HG03469 (cell line): Measurements from ENCODE around the gene SDF2.
A peak's percentile ranks its signal among the peaks of the same experiment; 100 is the strongest.
"Not testable (repeated sequence)": the region's sequence is repeated elsewhere in the genome, so short reads cannot be mapped to it uniquely, and the experiment has no call there.

ENCODE experiments used
- ATAC-seq: cut with Tn5 transposase; IDR thresholded peaks from one replicate; pipeline ENCODE4 v1.9.1; 2021; ENCODE audit warnings: mild to moderate bottlenecking, moderate library complexity, moderate number of reproducible peaks; ENCODE audit not compliant: unreplicated experiment

Gene SDF2

DNA sequence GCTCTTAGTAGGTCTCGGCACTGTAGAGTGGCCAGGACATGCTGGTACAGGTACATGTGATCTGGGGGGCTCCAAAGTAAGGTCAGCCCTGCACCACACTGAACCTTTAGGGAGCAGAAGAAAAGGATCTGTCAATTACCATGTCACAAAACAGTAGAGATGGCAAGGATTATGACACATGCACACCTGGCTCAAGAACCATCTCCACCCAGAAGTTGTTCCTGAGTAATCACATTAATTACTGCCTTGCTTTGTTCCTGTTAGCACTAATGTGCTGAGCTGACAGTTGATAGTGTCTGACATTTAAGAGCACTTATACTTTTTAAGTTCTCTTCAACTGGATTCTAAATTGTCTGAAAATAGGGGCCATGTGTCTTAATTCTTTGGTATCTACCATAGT is 26.2 kb downstream of the SDF2 start:
- no peak for ATAC-seq

DNA sequence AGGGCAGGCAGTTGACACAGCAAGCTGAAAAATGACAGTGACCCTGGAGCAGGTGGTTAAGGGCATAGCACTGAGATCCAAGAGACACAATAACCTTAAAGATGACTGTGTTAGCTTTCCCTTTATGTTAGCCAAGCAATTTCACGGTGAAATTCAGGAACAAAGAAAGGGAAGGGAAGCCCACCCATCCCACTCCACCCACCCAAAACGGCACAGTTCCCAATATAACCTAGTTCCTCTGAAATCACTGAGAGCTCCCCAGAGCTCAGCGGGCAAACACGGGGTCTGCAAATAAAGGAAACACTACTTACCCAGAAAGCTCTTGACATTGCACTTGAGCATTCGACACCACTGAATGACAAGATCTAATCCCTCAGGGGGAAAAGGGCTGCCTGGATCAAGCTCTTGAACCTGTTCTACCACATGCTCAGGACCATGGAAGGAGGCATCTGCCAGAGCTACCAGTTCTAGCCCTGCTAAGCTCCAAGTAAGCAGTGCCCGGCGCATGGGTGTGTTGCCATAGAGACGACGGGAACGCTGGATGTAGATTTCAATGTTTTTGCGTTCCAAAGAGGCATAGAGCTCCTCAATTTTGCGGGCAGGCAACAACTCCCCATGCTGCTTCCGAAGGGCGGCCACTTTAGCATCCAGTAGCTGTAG is 27.4 kb downstream of the SDF2 start:
- no peak for ATAC-seq

DNA sequence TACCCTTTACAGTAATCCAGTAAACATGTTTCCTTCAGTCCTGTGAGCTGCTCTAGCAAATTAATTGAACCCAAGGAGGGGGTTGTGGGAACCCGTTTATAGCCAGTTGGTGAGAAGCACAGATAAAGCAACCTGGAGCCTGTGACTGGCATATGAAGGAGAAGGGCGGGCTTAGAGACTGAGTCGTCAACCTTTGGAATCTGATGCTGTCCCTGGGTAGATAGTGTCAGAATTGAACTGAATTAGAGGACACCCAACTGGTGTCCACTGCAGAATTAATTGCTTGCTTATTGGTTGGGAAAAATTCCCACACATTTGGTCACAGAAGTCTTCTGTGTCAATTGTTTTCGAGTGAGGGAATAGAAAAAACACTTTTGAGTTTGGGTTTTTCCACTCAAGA is 34.9 kb downstream of the SDF2 start:
- no peak for ATAC-seq

DNA sequence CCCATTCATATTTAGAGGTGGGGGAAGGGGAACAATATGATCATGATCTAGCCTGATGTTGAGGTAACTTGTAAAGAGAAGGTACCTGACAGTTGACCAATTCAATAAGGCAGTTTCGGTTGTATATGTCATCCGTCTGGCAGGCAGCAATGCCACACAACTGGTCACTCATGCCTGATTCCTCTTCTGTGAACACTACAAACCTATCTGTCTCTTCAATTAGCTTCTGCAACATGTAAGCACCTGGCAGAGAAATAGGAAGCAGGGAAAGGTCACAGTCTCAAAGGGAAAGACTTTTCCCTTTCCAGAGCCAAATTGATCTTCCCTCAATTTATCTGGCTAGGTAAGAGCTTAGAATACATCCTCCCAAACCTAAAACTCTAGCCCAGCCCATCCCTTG is 37.6 kb downstream of the SDF2 start:
- ATAC-seq, result no peak

DNA sequence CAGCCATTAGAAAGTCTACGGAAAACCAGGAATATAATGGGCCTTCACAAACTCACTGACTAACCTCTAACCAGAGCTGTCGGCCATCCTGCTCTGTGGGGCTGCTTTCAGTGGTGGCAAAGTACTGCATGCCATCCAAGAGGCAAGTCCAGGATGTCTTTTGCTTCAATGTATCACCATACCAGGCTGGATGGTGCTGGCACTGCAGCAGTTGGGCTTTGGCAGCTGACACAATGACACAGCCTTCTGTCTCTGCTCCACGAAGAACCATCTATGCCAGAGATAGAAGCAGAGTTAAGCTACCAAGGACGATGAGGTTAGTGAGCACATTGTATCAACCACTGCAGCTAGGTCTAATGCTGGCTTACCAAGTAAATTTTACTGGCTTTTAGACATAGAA is 38.0 kb downstream of the SDF2 start:
- ATAC-seq, result no peak

DNA sequence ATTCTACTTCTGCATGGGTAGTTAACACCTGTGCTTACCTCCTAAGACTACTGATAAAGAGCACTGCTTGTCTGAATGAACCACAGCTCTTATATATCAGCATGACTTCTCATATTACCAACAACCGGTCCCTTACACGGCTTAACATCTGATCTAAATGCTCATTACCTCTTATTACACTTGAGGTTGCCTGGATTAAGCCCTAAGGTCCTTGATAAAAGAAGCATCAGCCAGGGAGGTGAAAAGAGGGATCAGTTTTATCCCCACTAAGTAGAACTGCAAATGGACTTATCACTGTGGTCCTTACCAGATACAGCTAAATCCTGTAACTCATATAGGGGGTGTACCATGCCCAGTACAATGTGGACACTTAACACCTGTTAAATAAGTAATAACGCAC is 39.5 kb downstream of the SDF2 start:
- no peak for ATAC-seq

DNA sequence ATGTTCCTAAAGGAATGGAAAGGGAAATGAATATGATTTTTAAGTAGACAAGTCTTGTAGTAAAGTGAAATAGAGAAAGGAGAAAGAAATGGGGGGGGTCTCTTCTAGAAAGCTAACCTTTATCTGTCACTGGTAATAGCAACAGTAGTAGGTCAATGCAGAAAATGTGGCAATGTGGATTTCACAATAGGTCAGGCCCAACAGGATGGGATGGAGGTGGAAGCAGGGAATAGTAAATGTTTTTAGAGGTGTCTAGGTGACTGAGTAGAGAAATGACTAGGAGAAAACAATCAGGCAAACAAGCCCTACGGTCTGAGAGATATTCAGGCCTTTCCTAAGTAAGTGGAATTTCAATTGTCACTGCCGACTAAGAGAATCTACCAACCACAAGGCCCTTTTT is 41.7 kb downstream of the SDF2 start:
- no peak for ATAC-seq

DNA sequence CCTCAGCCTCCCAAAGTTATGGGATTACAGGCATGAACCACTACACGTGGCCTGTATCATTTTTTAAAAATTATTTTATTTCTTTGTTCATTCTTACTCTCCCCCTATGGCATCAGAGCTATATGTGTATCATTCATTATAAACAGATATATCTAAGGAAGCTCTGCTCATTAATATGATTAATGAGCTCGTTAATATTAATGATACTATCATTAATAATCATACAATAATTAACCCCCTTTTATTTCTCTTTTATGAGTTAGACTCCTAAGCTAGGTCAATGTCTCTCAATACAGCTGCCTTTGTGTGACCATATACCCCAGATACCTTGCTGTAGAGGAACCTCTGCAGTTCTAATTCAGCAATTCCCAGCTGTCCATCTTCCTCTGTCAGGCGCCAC is 43.2 kb downstream of the SDF2 start:
- ATAC-seq, result no peak

DNA sequence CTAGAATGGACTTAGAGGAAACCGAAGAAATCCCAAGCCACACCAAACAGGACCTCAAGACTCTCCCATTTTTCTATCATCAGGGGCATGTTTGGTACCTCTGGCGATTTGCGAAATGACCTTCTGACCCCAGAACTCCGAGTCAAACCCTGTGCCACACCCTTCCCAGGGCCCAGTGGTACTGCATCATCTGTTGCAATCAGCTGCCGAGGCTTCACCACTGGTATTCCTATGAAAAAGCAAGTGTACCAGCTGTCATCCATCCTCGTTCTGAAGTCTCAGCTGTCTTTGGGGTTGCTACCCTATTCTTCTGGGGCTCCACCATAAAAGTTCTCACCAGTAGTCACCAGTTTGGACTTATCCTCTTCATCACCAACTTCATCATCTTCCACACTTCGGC is 45.4 kb downstream of the SDF2 start:
- no peak for ATAC-seq

DNA sequence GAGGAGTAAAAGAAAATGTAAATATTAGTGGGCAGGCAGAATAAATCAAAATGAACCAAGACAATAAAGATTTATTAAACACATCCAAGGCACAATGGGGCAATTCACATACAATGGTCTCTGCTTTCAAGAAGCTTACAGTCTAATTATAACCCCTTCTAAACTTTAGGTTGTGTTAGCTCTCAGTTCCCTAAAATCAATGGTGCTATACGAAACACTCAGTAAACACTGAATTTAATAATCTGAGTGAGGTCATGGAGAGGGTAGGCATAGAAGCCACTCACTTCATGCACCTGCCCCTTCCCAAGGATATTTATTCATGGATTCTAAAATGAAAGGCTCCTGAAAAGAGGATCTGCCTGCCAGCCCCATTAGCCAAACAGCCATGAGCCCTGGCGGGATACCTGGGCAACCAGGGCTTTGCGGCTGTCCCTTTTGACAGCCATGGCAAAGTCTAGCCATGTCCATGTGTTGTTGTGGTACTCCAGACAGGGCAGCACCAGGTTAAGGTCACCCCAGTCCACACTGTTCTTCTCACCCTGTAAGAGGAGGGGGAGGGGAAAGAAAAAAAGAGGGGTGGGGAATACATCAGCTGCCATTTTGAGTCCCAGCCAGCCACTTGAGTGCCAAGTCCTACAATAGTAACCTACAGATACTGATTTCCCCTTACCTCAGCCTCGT is 46.3 kb downstream of the SDF2 start:
- ATAC-seq, result no peak

DNA sequence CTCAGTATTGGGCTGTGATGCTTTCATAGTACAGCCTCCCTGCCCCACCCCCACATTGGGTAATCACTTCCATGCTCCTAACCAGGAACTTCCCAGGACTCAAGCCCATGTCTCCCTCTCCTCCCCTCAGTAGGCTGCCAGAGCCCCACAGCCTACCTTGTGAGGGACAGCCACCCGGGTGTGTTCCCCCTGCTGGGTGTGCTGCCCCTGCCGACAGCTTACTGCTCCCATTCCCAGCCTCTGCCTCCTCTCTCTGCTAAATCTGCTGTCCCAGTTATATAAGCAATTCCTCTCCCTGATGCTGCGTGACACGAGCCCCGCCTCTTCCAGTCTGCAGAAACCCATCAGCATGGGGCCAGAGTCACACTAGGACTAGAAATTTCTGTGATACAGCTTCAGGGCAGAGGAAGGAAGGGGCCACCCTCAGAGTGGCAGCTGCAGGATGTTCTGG is 47.8 kb downstream of the SDF2 start, which contains the start of gene RSKR:
Gene RSKR (minus strand): TSS at position 255 of the 451 bp plus-strand sequence. CDS start 24 bp downstream, at position 231.
- no peak for ATAC-seq

DNA sequence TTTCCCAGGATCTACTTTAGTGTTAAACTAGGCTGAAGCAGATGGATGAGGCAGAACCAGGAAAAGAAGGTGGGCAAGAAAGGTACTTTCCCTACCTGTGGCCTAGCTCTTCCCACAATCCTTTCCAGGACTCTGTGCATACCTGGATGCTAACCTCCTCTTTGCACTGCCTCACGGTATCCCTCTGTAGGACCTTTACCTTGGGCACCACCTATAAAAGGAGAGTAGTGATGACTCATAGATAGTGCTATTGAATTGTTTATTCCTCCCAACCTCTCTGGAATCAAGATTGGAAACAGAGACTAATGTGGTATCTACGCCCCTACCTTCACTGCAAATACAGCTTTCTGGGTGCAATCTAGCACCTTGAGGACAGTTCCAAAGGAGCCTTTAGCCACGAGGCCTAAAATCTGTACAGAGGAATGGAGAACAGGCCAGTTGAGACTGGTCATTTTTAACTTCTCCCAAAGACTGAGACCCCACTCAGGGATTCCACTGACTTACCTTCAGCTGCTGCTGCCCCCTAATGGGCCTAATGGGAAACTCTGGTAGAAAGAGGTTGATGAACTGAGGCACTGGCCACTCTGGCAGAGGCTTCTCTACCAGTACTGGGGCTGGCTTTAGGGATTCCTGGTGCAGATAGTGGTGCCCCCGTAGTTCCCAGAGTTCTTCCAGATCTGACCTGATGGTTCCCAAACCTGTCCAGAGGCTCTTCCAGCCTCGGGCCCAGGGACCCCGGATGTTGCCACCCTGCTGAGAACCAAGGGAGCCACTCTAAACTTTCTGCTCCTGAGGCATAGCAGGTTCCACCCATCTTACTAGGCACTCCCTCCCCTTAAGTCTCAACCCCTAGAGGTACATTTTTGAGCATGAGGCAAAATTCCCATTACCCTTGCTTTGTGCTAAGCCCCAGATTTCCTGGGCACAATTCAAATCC is 48.5 kb downstream of the SDF2 start:
- no peak for ATAC-seq

DNA sequence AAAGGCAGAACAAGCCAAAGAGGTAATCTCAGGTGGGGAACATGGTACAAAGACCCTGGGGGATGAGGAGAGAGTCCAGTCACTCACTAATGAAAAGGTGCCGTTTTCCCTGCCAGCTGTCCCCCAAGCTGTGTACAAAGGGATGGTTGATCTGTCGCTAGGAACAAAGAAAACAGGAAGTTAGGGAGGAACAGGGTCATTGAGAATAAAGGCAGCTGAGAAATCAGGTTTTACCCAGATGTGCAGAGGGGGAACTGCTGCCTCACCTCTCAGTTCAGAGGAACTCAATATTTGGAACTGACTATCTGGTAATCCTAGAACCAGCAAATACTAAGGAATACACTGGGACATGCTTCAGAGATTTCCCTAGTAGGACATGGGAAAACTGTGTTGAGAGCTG is 49.2 kb downstream of the SDF2 start:
- no peak for ATAC-seq

DNA sequence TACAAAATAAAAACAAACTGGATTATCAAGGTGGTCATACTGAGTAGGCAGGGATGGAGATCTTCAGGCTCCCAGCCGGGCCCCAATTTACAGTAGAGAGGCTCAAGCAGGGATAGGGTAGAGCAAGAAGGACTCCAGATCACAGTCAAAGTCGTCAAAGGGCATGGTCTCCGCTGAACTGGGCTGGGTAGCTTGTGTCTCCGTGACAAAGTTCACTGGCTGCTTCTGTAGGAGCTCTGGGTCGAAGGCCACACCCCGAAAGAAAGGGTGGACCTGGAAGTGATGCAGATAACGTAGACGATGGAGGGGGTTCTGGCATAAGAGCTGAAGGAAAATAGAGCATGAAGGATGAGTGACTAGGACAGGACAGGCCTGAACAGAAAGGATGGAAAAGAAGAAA is 51.3 kb downstream of the SDF2 start:
- no peak for ATAC-seq

DNA sequence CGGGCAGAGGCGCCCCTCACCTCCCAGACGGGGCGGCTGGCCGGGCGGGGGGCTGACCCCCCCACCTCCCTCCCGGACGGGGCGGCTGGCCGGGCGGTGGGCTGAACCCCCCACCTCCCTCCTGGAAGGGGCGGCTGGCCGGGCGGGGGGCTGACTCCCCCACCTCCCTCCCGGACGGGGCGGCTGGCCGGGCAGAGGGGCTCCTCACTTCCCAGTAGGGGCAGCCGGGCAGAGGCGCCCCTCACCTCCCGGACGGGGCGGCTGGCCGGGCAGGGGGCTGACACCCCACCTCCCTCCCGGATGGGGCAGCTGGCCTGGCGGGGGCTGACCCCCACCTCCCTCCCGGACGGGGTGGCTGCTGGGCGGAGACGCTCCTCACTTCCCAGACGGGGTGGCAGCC is 57.7 kb downstream of the SDF2 start:
- ATAC-seq, result not testable (repeated sequence)

DNA sequence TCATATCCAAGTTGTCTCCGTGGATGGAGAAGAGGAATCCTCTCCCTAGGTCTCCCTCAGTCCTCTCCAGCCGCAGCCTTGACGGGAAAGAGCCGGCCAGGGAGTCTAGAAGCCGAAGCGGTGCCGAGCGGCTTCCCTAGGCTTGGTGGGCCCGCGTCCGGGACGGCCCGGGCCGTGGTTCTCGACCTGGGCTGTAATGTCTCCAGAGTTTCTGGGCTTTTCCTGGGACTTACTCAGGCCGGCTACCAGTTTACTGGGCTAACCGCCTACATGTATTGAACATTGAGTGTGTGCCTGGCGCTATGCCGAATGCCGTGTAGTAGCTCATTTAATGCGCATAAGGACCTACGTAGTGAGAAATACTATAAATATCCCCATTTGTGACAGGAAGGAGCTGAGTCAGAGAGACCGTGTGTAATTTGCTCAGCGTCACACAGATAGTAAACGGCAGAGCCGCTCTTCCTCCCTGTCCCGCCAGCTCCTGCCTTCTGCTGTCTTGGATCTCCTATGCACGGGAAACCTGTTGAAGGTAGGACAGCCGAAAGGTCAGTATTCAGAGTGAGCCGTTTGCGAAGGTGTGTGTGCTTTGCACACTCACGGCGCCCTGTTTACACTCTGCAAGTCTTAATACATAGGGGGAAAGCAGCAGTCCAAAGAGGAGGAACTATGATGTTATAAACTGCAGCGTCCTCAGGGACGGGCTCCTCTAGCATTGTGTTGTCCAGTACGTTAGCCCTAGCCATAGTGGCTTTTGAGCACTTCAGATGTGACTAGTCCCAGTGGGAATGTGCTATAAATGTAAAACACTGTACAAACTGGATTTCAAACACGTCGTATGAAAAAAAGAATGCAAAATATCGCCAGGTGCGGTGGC is 62.2 kb downstream of the SDF2 start:
- peak; percentile 34 for ATAC-seq

DNA sequence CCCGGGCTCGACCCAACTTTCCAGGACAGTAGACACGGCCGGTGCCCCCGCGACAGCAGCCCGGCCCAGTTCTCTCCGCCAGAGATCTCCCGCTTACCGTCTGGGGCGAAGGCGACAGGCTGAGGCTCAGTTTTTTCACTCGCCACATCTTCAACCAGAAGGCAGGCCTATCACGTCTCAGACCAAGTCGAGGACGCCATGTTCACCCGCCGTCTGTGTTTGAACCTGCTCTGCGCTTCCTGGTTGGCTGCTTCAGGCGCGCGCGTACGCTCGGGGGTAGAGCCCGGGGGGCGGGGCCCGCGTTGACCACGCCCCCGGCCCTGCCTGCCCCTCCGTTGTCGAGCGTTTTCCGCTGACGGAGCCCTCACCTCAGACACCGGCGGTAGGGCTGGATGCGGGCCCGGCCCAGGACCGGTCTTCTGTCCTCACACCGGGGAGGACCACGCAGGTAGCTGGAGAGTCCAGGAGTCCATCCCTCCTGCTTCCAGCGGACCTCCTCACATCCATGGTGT is 62.9 kb downstream of the SDF2 start, which contains the start of gene SPAG5:
Gene SPAG5 (minus strand): TSS at position 227 of the 512 bp plus-strand sequence. CDS start 79 bp downstream, at position 148.
- peak; percentile 57 for ATAC-seq

DNA sequence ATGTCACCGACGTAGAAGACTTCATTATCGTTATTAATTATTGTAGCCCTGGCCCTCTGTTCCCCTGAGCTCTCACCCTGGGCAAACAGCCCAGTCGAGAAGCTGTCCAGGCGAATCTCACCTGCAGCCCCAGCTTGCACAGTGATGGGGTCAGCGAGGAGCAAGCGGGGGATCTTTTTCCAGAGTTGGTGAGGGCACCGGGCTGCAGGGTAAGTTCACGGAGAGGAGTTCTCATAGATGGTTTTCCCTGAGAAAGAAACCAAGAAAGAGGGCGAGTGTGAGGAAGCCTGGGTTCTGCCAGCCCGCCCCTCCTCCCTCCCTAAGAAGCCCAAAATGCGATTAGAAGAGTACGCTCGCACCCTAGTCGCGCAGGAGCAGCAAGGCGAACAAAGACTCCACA is 63.3 kb downstream of the SDF2 start:
- ATAC-seq, result no peak
